HG03460 (cell line): Measurements from ENCODE around the gene PTTG2.
"Not testable (repeated sequence)": the region's sequence is repeated elsewhere in the genome, so short reads cannot be mapped to it uniquely, and the experiment has no call there.

Experiments used
- ATAC-seq: cut with Tn5 transposase; IDR thresholded peaks from one replicate; pipeline ENCODE4 v1.9.1; 2021; ENCODE audit not compliant: unreplicated experiment

PTTG2 gene

GRCh38 chr4:37960098-37960497, at the start of gene PTTG2:
Gene PTTG2 (plus strand): TSS chr4:37960398. CDS start chr4:37960435, 37 bp downstream.
- ATAC-seq: no peak

- ATAC-seq: no peak
Measured at GRCh38 chr4:37914539-37914938, 45.7 kb upstream of the PTTG2 start.

- no peak for ATAC-seq
Measured at GRCh38 chr4:37917388-37917787, 42.8 kb upstream of the PTTG2 start.

DNA sequence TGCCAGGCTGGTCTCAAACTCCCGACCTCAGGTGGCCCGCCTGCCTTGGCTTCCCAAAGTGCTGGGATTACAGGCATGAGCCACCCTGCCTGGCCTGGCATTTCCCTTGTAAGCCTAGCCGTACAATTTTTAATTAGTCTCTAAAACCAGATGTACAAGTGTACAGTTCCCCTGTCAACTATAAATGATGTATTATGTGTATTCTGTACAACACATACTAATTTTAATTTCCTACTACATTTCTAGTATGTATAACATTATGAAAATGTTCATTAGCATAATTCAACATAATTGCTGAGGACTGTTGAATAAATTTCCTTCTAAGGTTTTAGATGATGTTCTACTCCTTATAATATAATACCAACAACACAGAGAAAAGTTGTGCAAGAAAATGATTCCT, 41.5 kb upstream of the PTTG2 start:
- ATAC-seq: no peak

DNA sequence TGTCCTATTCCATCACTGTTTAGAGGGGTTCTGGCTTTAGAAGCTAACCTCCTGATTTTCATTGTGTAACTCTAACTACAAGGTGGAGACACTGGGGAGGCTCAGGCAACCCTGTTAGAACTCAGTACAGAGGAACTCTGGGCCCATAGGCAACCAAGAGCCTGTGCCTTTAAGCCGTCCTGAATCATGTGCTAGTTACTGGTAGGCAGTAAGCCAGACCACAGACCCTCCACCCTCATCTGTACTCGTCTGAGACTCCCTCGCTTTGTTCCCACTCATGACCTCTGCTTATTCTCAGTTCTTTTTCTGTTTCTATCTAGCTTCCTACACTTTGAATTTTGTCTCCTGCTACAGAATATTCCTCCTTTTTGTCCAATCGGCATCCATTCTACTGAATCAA, 37.9 kb upstream of the PTTG2 start:
- ATAC-seq: no peak

- ATAC-seq: not testable (repeated sequence)
Measured at GRCh38 chr4:37923089-37923488, 37.1 kb upstream of the PTTG2 start.

- no peak for ATAC-seq
Measured at GRCh38 chr4:37924946-37925345, 35.3 kb upstream of the PTTG2 start.

DNA sequence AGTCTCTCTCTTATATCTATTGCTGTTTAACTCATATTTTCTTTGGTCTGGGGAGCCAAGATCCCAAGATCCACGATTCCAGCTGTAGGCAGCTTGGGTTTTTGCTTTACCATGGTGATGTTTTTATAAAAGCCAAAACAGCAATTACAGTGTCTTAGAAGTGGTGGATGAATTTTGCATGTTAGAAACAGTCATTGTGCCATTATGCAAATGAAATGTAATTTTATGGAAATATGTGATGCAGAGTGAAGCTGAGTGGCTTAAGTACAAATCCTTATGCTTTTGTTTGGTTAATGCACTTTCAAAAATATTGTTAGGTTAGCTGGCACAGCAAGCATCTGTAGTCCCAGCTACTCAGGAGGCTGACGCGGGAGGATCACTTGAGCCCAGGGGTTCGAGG, 32.8 kb upstream of the PTTG2 start:
- no peak for ATAC-seq

DNA sequence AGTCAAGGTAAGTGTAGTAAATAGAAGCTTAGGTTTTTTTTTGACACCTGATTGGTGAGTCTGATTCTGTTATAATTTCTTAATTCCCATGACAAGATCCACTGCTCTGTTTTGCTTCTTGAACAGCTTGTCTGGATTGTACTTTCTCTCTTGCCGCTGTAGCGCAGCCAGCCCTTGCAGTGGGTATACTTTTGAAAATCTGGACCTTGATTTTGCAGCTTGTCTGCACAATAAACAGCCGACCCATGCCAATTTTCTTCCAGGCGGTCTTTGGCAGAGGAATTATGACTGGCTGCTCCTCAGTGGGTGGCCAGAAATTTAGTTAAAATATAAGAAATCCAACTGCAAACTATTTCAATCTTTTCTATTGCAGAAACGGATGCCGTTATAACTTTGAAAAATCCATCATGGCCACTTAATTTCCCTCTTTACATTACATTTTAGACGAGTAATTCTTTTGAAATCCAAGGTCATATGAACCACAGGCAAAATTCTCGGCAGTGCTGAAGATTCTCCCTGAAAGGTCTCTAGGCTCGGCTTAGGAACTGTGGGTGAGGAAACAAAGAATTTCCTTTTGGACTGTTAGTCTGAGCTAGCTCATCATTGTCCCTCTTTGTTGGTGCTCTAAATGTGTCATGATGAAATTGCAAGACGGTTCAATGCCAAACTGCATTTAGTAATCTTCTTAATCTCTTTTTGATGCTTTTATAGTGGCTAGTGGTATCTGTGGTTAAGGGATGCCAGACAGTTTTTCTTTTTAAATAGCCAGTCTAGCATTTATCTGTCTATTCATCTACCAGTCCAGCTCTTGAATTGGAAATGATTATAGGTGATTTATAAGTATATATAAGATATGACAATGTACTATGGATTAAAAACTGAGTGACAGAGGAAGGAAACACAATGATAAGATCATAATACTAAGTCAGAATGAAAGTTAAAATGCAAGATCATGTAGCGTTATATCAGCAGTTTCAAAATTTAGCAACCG, 31.5 kb upstream of the PTTG2 start:
- ATAC-seq: no peak

- ATAC-seq: no peak
Measured at GRCh38 chr4:37934096-37934495, 26.1 kb upstream of the PTTG2 start.

GRCh38 chr4:37934609-37935008, 25.6 kb upstream of the PTTG2 start:
- no peak for ATAC-seq

- ATAC-seq: no peak
Measured at GRCh38 chr4:37935026-37935425, 25.2 kb upstream of the PTTG2 start.

DNA sequence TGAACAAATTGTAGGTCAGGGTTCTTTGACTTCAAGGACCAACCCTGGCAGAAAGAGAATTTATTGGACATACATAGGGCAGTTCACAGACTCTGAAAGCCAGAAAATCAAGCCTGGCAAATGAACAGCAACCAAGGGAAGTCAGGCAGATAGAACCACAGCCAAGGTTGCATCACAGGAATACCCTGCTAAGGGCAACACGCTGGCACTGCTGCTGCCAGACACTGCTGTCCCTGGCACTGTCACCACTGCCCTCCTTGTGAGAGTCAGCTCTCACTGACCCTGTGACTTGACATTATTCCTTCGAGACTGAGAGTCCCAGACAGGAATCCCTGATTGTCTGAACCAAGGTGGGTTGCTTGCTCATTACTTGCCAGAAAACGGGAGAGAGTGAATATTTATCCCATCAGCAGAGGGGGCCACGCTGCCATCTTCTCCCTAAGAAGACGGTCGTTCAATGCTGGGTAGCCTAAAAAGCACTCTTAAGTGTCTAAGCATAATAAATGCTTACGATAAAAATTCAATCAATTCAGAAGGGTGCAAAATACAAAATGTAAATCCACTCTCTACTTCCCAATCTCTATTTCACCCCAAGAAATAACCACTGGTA, 23.2 kb upstream of the PTTG2 start:
- ATAC-seq: no peak

DNA sequence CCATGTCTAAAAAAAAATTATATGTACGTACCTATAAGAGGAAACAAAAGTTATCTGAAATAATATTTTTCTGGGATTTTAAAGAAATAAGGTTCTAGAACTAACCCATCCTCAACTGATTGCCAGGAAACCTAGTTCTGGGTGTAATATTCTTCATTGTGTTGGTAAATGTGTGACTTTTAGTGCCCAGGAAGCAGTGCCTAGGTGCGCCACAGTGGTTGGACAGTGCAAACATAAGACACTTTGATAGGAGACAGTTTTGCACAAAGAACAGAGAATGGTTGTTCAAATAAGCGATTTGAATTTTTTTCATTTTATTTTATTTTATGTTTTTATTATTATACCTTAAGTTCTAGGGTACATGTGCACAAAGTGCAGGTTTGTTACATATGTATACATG, 22.0 kb upstream of the PTTG2 start:
- no peak for ATAC-seq

- no peak for ATAC-seq
Measured at GRCh38 chr4:37946503-37947179, 13.6 kb upstream of the PTTG2 start.

- no peak for ATAC-seq
Measured at GRCh38 chr4:37948542-37948941, 11.7 kb upstream of the PTTG2 start.

GRCh38 chr4:37949636-37950426, 10.4 kb upstream of the PTTG2 start:
- ATAC-seq: no peak

- ATAC-seq: no peak
Measured at GRCh38 chr4:37951461-37952352, 8.5 kb upstream of the PTTG2 start.

DNA sequence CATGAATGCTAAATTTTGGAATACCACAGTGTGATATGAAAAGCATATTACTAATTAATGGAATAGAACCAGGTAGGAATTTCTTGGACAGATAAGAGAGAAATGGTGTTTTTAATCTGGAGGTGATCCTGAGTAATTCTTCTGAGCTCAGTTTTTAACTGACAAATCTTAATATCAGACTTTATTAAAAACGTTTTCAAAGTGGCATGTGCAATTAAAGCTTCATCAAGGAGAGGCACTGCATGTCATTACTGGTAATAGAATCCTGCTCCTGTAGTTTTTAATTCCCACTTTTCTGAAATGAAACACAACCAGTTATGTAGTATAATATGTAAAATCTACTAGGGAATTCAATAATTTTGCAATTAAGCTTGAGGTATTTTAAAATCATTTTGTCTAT, 7.0 kb upstream of the PTTG2 start:
- no peak for ATAC-seq
